K562 (cell line): ENCODE data around the gene TMEM14C. TPM values are rescaled to one million over a fixed set of nuclear protein-coding genes. Genes with fewer than 3 reads are reported as not detected.

Experiments
- ARHGAP35 ChIP-seq: fragments of 450-650 bp; IDR thresholded peaks from 2 replicates; pipeline ENCODE4 v1.6.1; 2018; ENCODE audit not compliant: partially characterized antibody
- CBX1 ChIP-seq: sonication (generic); IDR thresholded peaks from 2 replicates; pipeline ENCODE4 v1.6.1; 2016; ENCODE audit warnings: antibody characterized with exemption, low read depth, mild to moderate bottlenecking
- CHCHD3 ChIP-seq: fragments of 250-450 bp; sonication (Bioruptor Pico); IDR thresholded peaks from 2 replicates; pipeline ENCODE4 v2.1.2; 2022; ENCODE audit warnings: mild to moderate bottlenecking
- DDX20 ChIP-seq: fragments of 450-650 bp; IDR thresholded peaks from 2 replicates; pipeline ENCODE4 v1.6.1; 2016; ENCODE audit warnings: missing genetic modification characterization, low read depth, mild to moderate bottlenecking, missing compliant biosample characterization, moderate library complexity
- FUS ChIP-seq: fragments of 200-400 bp; formaldehyde crosslinking; optimal IDR thresholded peaks from 2 replicates; pipeline ENCODE3; 2017; ENCODE audit warnings: low read depth, low read length
- HLTF ChIP-seq: fragments of 450-650 bp; IDR thresholded peaks from 2 replicates; pipeline ENCODE4 v1.6.1; 2016
- KAT8 ChIP-seq: fragments of 450-650 bp; IDR thresholded peaks from 2 replicates; pipeline ENCODE4 v1.6.1; 2016; ENCODE audit warnings: low read depth, mild to moderate bottlenecking
- KLF6 ChIP-seq: fragments of 250-450 bp; sonication (Bioruptor Pico); IDR thresholded peaks from 2 replicates; pipeline ENCODE4 v1.4.0; 2020; ENCODE audit warnings: mild to moderate bottlenecking, moderate library complexity, borderline replicate concordance
- MAFF ChIP-seq: IDR thresholded peaks from 2 replicates; pipeline ENCODE4 v1.6.1; 2012; ENCODE audit warnings: low read length, improper control_type of control experiment
- MAFK ChIP-seq: IDR thresholded peaks from 2 replicates; pipeline ENCODE4 v1.6.1; 2011; ENCODE audit warnings: low read length, improper control_type of control experiment
- MAZ ChIP-seq, 2 experiments: fragments of 450-650 bp in 1 of 2; sonication (generic) in 1 of 2; formaldehyde crosslinking; IDR thresholded peaks in 1 of 2; conservative IDR thresholded peaks in 1 of 2; 2 replicates each; pipeline versions ENCODE4 v1.4.0 to v1.5.0; 2020; ENCODE audit warnings: mild to moderate bottlenecking in 1 of 2, missing genetic modification reagents in 1 of 2
- MEF2A ChIP-seq: IDR thresholded peaks from 2 replicates; pipeline ENCODE4 v1.6.1; 2011; ENCODE audit warnings: low read depth, mild to moderate bottlenecking, low read length, moderate library complexity; ENCODE audit not compliant: control insufficient read depth
- MIER1 ChIP-seq: fragments of 450-650 bp; IDR thresholded peaks from 2 replicates; pipeline ENCODE4 v1.6.1; 2016; ENCODE audit warnings: antibody characterized with exemption, mild to moderate bottlenecking, low read depth
- NCOA1 ChIP-seq: fragments of 450-650 bp; IDR thresholded peaks from 2 replicates; pipeline ENCODE4 v1.6.1; 2016; ENCODE audit warnings: low read depth
- PML ChIP-seq: IDR thresholded peaks from 2 replicates; pipeline ENCODE4 v1.6.1; 2012; ENCODE audit warnings: low read length, inconsistent platforms
- SIN3B ChIP-seq: fragments of 450-650 bp; IDR thresholded peaks from 2 replicates; pipeline ENCODE4 v1.6.1; 2017; ENCODE audit warnings: low read depth, mild to moderate bottlenecking, moderate library complexity
- SRSF9 ChIP-seq: fragments of 200-400 bp; formaldehyde crosslinking; IDR thresholded peaks from 2 replicates; pipeline ENCODE4 v1.6.1; 2017; ENCODE audit warnings: low read depth, low read length, borderline replicate concordance
- TAF7 ChIP-seq: fragments of 450-650 bp; IDR thresholded peaks from 2 replicates; pipeline ENCODE4 v1.6.1; 2016; ENCODE audit warnings: missing genetic modification characterization, missing compliant biosample characterization
- YBX1 ChIP-seq: fragments of 450-650 bp; IDR thresholded peaks from 2 replicates; pipeline ENCODE4 v1.7.1; 2016; ENCODE audit warnings: mild to moderate bottlenecking
- ZNF561 ChIP-seq: fragments of 450-650 bp; formaldehyde crosslinking; conservative IDR thresholded peaks from 2 replicates; pipeline ENCODE4 v1.4.0; 2020; ENCODE audit warnings: mild to moderate bottlenecking, moderate library complexity
- ZNF589 ChIP-seq: fragments of 200-800 bp; sonication (Bioruptor generic); IDR thresholded peaks from 2 replicates; pipeline ENCODE4 v1.6.1; 2016; ENCODE audit warnings: low read depth, missing genetic modification characterization, missing compliant biosample characterization
- ZSCAN32 ChIP-seq: fragments of 450-650 bp; formaldehyde crosslinking; IDR thresholded peaks from 2 replicates; pipeline ENCODE4 v1.4.0; 2020; ENCODE audit warnings: mild to moderate bottlenecking, moderate library complexity
- polyA plus RNA-seq, 8 experiments: library from polyadenylated mRNA; depleted of rRNA in 4 of 8; stranded (reverse) in 5 of 8; unstranded in 3 of 8; fragments of >200 nt; fragmentation: Nextera tagmentation in 2 of 8; fragmentation: Illumina TruSeq in 1 of 8; extraction: Ambion mirVana in 2 of 8; extraction: Trizol in 1 of 8; gene quantifications; 2 replicates each; pipeline versions ENCODE4 v1.2.1 to v1.2.3, GENCODE V29; 2011 to 2014; ENCODE audit warnings: inconsistent platforms in 1 of 8, missing spikeins in 1 of 8
- total RNA-seq, 7 experiments: library from RNA; depleted of rRNA in 6 of 7; stranded (reverse); fragments of >200 nt in 6 of 7; fragmentation: Illumina TruSeq in 2 of 7; extraction: Trizol in 2 of 7; gene quantifications; 2 replicates each; pipeline versions ENCODE4 v1.2.1 to v1.2.3, GENCODE V29; 2011 to 2021; ENCODE audit warnings: low replicate concordance in 1 of 7
- TF ChIP-seq, protein P1 (sequence below): fragments of 250-450 bp; sonication (Bioruptor Pico); IDR thresholded peaks from 2 replicates; pipeline ENCODE4 v1.5.0; 2021; ENCODE audit warnings: mild to moderate bottlenecking, borderline replicate concordance
- TF ChIP-seq, protein P2 (sequence below): sonication (generic); formaldehyde crosslinking; IDR thresholded peaks from 2 replicates; pipeline ENCODE4 v1.8.1; 2022; ENCODE audit warnings: missing genetic modification reagents
- TF ChIP-seq, protein P3 (sequence below): fragments of 450-650 bp; IDR thresholded peaks from 2 replicates; pipeline ENCODE4 v1.6.1; 2016; ENCODE audit warnings: missing biosample characterization, missing genetic modification characterization

The TMEM14C gene
- total and polyA plus RNA-seq, 9 of the 15 experiments (the other 6 are each of a cell fraction or from before 2014, with no cell fraction given): 151 to 496 (median 263) TPM

DNA sequence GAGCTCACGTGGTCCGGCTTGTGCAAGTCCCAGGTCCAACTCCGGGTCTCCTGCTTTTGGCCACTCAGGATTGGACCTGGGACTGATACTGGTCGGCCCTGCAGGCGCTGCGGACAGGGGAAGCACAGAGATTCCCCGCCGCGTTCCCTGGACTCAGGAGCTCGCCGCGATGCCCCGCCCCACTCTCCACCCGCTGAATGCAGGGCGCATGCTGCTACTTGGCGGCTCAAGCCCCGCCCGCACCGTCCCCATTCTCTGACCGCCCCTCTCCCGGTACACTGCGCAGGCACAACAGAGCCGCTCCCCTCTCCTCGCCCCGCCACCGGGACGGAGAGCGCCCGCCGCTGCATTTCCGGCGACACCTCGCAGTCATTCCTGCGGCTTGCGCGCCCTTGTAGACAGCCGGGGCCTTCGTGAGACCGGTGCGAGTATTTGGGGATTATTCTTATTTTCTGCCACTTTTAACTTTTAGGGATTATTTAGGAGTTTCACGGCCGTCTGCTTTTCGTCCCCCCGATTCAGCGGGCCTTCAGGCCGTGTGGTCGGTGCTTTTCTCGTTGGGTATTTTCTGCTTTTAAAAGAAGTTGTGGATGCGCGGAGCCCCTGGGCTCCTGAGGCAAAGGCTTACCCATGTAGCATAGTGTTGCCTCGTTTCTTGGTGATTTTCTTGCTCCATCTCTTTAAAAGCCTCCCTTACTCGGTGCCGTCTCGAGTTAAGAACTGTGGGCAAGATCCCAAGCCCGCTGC lies at the start of gene TMEM14C (continued):
- TF ChIP-seq MIER1: no peak; the same call in none of the 2 replicates
- no peak for TF ChIP-seq SRSF9
- TF ChIP-seq MAZ (CRISPR knock-in tag; conservative IDR thresholded peaks at IDR 0.05 in 1 of 2, IDR thresholded peaks at IDR 0.05 in 1 of 2): peak; percentile 96 to 99
- 0 out of 2 replicates have a peak, but pooled peaks have one; percentile 9 for TF ChIP-seq MEF2A
- TF ChIP-seq FUS: no peak
- TF ChIP-seq ZNF589: peak; percentile 18; the same call in 1 of the 2 replicates
- no peak for TF ChIP-seq MAFK
- peak; percentile 90 for TF ChIP-seq TAF7 (tag)
- TF ChIP-seq, protein P1, sequence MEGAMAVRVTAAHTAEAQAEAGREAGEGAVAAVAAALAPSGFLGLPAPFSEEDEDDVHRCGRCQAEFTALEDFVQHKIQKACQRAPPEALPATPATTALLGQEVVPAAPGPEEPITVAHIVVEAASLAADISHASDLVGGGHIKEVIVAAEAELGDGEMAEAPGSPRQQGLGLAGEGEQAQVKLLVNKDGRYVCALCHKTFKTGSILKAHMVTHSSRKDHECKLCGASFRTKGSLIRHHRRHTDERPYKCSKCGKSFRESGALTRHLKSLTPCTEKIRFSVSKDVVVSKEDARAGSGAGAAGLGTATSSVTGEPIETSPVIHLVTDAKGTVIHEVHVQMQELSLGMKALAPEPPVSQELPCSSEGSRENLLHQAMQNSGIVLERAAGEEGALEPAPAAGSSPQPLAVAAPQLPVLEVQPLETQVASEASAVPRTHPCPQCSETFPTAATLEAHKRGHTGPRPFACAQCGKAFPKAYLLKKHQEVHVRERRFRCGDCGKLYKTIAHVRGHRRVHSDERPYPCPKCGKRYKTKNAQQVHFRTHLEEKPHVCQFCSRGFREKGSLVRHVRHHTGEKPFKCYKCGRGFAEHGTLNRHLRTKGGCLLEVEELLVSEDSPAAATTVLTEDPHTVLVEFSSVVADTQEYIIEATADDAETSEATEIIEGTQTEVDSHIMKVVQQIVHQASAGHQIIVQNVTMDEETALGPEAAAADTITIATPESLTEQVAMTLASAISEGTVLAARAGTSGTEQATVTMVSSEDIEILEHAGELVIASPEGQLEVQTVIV (CRISPR knock-in tag): no peak
- TF ChIP-seq CBX1: 0 out of 2 replicates have a peak, but pooled peaks have one; percentile 33
- TF ChIP-seq YBX1: no peak
- 0 out of 2 replicates have a peak, but pooled peaks have one; percentile 27 for TF ChIP-seq KLF6
- TF ChIP-seq MAFF: no peak
- no peak for TF ChIP-seq CHCHD3
- TF ChIP-seq KAT8: no peak
- TF ChIP-seq, protein P2, sequence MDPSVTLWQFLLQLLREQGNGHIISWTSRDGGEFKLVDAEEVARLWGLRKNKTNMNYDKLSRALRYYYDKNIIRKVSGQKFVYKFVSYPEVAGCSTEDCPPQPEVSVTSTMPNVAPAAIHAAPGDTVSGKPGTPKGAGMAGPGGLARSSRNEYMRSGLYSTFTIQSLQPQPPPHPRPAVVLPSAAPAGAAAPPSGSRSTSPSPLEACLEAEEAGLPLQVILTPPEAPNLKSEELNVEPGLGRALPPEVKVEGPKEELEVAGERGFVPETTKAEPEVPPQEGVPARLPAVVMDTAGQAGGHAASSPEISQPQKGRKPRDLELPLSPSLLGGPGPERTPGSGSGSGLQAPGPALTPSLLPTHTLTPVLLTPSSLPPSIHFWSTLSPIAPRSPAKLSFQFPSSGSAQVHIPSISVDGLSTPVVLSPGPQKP: no peak
- TF ChIP-seq, protein P3, sequence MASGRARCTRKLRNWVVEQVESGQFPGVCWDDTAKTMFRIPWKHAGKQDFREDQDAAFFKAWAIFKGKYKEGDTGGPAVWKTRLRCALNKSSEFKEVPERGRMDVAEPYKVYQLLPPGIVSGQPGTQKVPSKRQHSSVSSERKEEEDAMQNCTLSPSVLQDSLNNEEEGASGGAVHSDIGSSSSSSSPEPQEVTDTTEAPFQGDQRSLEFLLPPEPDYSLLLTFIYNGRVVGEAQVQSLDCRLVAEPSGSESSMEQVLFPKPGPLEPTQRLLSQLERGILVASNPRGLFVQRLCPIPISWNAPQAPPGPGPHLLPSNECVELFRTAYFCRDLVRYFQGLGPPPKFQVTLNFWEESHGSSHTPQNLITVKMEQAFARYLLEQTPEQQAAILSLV (tag): no peak
- TF ChIP-seq NCOA1: no peak
- no peak for TF ChIP-seq SIN3B
- 0 out of 2 replicates have a peak, but pooled peaks have one; percentile 63 for TF ChIP-seq HLTF
- TF ChIP-seq ZSCAN32 (CRISPR knock-in tag): no peak
- TF ChIP-seq ARHGAP35: no peak
- peak; percentile 65 for TF ChIP-seq PML
- no peak for TF ChIP-seq ZNF561 (CRISPR knock-in tag)
- no peak for TF ChIP-seq DDX20
